ENCODE measurements around the gene COPA.

The COPA gene

DNA sequence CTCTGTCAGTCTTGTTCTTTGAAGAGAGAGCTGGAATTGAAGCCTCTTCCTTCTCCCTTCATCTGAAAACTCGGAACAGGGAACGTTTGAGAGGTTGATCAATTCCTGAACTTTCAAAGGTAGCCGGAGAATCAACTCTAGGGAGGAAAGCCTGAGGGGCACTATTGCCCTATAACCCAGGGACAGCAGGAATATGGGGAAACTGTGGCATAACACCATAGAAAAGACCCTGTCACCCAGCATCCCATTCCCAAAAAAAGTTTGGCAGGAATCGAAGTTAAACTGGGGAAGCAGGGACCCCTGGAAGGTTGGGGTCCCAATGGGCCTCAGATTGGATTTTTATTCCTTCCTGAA is 18.7 kb upstream of the COPA start:
- no peak for DNase-seq (ENCODE audit: low read depth)
- no peak for TF ChIP-seq CTCF (IDR thresholded peaks at IDR 0.05; ENCODE audit: insufficient read depth, low read depth, low read length, missing control alignments)
- H3K4me3 ChIP-seq (ENCODE audit: low read depth, low read length), result no peak overlapping the region

- no peak for TF ChIP-seq CTCF (IDR thresholded peaks at IDR 0.05; ENCODE audit: insufficient read depth, low read depth, low read length, missing control alignments)
- no peak overlapping the region for H3K4me3 ChIP-seq (ENCODE audit: low read depth, low read length)
- DNase-seq (ENCODE audit: low read depth), result no peak
Observed at GRCh38 chr1:160361199-160361598, 18.1 kb upstream of the COPA start.

DNA sequence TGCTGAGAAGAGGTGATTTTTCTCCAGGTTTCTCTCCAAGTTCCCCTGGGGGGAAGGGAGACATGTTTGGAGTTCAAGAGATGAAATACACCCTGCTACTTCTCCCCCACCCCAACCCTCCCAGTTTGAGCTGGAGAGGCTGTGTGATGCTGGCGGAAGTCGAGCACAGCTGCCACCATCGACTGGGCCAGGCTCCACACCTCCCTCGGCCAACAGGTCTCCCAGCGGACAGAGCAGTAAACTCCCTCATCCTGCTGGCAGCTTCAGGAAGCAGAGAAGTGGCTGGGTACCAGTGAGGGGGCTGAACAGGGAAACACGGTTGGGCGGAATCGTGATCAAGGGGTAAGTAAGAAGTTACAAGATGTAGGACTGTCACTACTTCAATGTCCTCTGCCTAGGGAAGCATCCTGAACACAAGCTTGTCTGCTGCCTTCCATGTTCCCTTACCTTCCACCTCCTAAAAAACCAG is 17.2 kb upstream of the COPA start:
- H3K4me3 ChIP-seq (ENCODE audit: low read depth, low read length), result no peak overlapping the region
- no peak for DNase-seq (ENCODE audit: low read depth)
- TF ChIP-seq CTCF (IDR thresholded peaks at IDR 0.05; ENCODE audit: insufficient read depth, low read depth, low read length, missing control alignments), result no peak

DNA sequence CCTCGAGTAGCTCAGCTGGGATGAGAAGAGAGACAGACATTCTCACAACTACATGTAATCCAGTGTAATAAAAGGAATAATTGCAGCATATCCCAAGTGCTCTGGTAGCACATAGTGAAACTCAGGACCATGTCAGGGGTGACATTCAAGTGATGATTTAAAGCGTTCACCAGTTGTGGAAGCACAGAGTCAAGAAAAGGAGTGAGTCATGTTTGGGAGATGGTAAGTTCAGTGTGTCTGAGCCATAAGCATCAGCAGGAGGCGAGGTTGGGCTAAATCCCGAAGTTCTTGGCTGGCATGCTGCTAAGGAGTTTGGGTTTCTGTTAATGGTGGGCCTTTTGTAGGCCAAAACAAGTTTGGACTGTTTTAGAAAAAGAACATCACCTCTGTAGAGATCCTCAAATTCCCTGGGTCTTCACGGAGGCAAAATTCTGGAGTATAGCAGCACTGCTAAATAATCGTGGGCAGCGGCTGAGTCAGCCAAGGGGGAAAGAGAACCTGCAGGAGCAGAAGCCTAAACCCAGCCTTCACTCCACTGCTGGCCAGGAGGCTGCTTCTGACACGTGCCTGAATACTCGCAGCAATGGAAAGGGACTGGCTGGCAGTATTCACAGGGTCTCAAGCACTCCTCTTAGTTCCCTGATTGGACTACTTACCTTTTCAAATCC is 16.6 kb upstream of the COPA start:
- H3K4me3 ChIP-seq (ENCODE audit: low read depth, low read length), result no peak overlapping the region
- TF ChIP-seq CTCF (IDR thresholded peaks at IDR 0.05; ENCODE audit: insufficient read depth, low read depth, low read length, missing control alignments), result no peak
- DNase-seq (ENCODE audit: low read depth), result no peak

DNA sequence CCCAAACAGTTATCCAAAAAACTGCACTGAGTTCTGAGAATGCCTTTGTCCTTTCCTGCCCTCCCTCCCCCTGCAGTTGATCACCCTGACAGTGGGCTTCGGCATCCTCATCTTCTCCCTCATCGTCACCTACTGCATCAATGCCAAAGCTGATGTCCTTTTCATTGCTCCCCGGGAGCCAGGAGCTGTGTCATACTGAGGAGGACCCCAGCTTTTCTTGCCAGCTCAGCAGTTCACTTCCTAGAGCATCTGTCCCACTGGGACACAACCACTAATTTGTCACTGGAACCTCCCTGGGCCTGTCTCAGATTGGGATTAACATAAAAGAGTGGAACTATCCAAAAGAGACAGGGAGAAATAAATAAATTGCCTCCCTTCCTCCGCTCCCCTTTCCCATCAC is 15.0 kb upstream of the COPA start:
- TF ChIP-seq CTCF (IDR thresholded peaks at IDR 0.05; ENCODE audit: insufficient read depth, low read depth, low read length, missing control alignments), result no peak
- DNase-seq (ENCODE audit: low read depth), result no peak
- no peak overlapping the region for H3K4me3 ChIP-seq (ENCODE audit: low read depth, low read length)

DNA sequence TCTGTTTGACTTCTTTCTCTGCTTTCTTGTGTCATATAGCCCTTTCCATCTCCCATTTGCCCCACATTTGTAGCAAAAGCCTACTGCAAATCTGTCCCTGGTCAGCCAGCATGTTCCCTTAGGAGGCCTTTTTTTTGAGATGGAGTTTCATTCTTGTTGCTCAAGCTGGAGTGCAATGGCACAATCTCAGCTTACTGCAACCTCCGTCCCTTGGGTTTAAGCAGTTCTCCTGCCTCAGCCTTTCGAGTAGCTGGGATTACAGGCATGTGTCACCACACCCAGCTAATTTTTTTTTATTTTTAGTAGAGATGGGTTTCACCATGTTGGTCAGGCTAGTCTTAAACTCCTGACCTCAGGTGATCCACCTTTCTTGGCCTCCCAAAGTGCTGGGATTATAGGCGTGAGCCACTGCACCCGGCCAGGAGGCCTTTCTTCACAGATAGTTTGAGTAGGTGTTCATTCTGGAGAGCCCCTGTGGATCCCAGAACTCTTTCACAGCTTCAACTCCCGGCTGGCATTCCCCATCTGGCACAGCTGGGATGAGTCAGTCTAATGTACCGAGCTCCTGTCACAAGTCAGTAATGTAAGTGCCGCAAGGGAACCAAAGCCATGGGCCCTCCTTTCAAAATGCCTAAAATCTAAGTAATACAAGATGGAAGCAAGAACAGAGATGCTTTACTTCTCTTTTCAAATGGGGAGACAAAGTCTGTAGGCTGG is 14.4 kb upstream of the COPA start:
- DNase-seq (ENCODE audit: low read depth), result no peak
- no peak for TF ChIP-seq CTCF (IDR thresholded peaks at IDR 0.05; ENCODE audit: insufficient read depth, low read depth, low read length, missing control alignments)
- H3K4me3 ChIP-seq (ENCODE audit: low read depth, low read length), result no peak overlapping the region

All from GM12865 (cell line).